HG02981 (cell line): ENCODE measurements around the gene ADAMTS6.

Experiments used
- ATAC-seq: cut with Tn5 transposase; IDR thresholded peaks from one replicate; pipeline ENCODE4 v1.9.1; 2021; ENCODE audit warnings: mild to moderate bottlenecking, moderate library complexity; ENCODE audit not compliant: unreplicated experiment

Gene ADAMTS6

DNA sequence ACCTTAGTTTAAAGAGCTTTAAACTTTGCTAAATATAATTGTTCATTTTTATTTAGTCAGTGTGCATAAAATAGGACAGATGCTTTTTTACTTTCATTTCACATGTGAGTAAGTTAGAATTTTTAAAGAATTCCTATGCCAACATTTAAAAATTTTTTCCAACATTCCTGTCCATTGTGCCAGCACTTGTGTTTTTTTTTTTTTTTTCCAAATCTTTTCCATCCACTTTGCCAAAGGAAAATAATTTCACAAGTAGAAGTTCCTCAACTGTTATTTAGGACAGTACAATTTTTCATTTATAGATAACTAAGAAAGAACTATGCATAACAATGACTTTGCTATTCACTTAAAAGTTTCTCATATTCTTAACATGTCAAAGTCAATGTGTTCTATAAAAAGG lies 189.5 kb downstream of the ADAMTS6 start:
- ATAC-seq, result no peak

DNA sequence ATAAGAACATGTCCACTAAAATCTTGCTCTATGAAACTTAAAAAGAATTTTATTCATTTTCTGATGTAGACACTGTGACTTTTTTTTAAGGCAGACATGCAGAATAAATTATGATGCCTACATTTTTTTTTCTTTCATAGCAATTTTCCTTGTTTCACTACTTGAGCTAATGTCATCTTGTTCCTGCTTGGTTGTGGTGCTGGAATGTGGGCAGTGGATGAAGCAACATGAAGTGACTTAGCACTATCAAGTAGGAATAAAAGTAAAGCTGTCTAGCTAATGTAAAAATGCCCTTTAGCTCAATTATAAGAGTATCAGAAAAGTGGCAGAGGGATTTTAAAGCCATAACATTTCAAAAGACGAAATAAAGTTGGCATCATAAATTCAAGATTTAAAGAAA lies 191.0 kb downstream of the ADAMTS6 start:
- ATAC-seq, result no peak

DNA sequence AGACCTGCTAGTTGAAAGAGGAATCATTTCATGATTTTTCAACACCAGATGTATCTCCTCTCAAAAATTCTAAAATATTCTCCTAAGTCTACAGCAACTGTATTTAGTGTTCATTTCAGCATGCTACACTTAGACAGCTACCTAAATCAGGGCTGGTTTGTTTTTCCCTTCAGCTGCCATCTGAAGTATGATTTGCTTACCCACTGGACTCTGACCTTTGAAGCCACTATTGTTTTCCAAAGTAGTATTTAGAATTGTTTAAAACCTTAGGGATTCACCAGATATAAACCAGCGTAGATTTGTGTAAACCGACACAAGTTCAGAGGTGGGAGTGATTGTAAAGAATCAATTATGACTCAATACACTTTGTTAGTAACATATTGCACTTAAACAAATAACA lies 193.1 kb downstream of the ADAMTS6 start:
- ATAC-seq, result no peak

DNA sequence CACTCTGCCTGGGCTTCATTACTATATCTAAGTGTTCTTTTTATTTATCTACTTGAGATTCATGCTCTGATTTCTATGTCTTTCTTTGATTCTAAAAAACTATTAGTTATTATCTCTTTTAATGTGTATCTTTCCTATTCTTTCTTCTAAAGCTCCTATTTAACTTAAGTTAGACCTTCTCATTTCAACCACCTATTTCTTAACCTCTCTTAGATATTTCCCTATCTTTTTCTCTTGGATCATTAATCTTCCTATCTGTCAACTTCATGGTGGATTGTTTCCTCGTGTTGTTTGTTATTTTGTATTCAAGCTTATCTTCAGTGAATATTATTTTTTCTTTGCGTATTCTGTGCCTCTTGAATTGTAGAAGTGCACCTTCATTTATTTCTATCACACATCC lies 202.1 kb downstream of the ADAMTS6 start:
- ATAC-seq, result no peak

DNA sequence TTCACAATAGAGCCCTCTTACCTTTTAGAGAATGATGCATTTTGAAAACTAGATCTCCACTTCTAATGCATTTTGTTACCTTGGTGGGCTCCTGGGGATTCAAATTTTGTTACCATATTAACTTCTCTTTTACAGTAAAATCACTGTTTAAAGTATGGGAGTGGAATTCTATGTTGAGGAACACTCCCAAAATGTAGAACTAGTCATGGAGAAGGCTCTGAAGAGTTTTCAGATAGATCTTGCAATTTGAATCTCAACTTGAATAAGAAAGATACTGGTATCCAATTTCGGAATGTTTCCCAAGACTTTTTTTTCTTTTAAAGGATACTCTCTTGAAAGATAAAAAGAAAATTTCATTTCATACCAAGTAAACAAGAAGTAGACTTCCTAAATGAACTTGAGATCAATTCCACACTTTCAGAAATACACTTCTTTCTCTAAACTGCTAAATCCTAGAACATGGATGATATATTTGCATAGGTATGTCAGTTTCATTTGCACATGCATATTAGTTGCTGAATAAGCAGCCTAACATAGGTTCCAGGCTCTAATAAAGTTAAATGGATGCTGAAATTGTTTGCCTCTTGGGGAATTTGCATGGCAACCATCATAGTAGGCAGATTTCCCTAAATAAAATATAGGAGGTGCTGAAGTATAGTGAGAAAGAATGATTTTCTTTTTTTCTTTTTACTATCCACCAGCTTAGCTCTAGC lies 205.4 kb downstream of the ADAMTS6 start:
- no peak for ATAC-seq

DNA sequence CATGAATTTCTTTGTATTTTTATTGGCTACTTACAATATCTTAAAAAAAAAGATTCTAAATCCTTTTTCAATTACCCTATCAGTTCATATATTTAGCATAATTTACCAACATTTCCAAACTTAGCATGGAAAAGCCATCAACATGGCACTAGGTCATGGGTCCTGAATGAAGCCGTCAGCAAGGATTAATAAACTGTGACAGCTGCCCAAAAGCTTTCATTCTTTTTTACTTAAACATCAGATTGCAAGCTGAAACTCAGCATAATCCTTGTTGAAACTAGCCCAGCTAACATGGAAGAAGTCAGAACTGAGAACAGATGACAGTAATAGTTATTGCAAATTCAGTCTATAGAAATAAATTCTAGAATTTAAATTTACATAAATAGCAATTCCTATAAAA lies 209.8 kb downstream of the ADAMTS6 start:
- ATAC-seq, result no peak

DNA sequence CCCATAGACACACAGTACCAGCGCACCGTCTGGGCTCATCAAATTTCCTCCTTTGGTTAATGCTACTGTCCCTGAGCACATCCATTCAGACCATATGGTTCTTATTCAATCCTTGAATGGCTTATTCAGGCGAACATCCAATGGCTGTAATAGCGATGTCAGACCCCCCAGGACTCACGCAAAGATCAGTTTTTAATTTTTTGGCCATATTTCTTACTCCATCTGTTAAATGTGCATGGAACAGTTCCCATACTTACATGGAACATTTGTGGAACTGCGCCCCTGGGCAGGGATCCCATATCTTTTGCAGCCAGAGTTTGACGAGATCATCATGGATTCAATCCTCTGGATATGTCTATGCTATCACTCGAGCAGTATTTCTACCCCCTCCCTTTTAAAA lies 213.2 kb downstream of the ADAMTS6 start:
- ATAC-seq, result no peak

DNA sequence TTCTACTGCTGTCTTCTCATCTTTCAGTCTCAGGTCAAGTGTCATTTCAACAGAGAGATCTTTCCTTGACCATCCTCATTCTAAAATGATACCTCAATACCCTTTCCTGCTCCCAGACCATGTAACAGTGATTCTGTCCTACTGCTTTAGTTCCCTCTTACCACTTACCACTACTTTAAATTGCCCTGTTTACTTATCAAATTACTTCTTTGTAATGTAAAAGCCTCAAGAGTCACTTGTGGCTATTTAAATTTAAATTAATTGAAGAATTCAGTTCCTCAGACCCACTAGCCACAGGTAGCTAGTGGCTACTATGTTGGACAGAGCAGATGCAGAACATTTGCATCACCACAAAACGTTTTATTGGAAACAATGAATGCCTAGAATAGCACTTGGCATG lies 217.3 kb downstream of the ADAMTS6 start:
- ATAC-seq, result no peak

DNA sequence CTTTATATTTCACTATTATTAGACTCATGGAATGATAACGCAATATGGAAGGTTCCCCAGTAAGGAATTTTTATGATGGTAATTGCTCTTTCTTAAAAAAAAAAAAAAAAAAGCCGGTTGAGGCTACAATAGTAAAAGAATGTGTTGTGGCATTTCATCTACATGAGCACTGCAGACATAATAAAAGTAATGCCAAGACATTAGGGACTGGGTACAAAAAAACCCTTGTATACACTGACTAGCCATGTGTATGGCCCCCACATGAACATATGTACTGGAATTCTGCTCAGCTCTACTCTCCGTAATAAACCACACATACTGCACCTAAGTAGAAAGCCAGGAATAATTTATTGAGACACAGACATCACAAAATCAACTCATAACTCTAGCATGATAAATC lies 218.4 kb downstream of the ADAMTS6 start:
- no peak for ATAC-seq

DNA sequence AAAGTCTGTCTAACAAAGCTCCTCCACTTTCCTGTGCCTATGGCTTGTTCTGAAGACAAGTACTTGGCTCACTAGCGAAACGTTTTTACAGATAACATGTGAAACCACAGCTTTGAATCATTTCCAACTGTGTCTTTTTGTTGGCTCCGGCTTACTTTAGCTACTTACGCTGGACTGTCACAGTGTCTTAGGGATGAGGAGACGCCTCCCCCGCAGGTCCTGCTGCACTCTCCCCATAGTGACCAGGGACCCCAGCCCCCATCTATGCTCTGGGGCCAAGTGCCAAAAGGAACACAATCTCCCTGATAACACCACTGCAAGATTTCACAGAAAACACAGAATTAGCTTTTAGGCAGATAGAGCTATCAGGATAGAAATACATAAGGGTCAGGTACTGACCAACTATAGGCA lies 219.1 kb downstream of the ADAMTS6 start:
- ATAC-seq, result no peak

DNA sequence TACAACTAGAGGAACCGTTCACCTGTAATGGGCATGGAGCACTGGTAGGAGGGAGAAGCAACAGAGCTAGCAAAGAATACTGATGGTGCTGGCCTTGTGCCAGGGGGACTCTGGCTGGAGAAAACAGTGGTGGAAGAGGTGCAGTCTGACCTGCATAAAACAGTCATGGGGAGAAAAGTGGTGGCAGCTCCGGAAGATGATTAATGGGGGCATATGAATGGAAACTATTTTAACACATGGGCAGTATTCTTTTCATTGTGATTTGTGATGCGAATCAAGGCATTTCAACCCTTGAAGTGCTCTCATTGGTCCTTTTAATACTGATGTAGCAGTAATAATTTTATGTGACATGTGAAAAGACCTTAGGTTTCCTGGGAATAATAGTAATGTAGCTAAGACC lies 219.6 kb downstream of the ADAMTS6 start:
- no peak for ATAC-seq

DNA sequence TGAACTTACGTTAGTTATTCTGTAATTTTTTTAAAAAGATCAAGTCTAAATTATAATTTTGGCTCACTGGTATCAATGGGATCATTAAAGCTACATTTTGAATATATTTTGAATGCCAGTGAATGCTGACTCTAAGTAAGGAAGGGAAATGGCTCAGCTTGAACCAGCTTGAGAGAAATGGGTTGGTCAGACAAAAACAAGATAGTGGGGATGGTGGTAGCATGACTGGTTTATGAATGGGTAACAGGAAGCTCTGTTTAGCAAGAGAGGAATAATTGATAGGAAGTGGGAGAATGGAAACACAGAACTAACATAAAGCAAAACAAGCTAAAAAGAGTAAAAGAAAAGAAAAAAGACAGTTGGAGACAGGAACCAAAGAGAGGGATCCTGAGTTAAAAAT lies 220.2 kb downstream of the ADAMTS6 start:
- ATAC-seq, result no peak

DNA sequence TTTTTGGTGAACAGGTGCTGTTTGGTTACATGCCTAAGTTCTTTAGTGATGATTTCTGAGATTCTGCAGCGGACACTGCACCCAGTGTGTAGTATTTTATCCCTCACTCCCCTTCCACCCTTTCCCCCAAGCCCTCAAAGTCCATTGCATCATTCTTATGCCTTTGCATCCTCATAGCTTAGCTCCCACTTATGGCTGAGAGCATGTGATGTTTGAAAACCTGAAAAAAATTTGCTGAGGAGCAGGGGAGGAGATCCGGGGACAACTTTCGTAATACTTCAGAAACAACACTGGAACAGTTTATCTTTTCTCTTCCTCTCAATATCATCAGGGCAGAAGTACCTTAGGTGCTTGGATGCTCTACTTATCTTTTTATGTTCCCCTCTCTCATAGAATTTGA lies 226.4 kb downstream of the ADAMTS6 start:
- no peak for ATAC-seq

DNA sequence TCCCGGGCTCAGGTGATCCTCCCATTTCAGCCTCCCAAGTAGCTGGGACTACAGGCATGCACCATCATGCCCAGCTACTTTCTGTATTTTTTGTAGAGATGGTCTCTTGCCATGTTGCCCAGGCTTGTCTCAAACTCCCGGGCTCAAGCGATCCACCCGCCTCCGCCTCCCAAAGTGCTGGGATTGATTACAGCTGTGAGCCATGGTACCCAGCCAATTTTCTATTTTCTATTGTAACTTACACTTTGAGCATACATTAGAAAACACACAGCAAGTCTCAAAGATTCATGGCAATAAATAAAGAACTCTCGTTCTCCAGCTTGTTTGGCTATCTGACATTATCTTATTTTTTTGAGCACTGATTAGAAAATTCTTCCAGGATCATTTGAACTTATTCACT lies 228.7 kb downstream of the ADAMTS6 start:
- ATAC-seq, result no peak

DNA sequence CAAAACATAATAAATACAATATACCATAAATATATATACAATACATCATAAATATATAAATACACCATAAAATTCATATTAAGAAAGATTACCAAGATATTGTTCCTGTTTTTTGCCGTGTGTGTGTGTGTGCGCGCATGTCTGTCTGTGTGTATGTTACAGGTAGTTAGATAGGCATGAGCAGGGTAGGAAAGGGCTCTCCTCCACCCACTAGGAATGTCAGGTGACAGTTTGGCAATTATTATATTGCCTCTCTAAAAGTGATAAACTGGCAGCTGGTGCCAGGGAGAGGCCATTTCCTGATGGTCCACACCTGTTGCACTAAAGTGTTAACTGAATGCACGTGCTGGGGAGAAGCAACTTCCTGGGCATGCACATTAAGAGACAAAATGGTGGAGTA lies 232.8 kb downstream of the ADAMTS6 start:
- no peak for ATAC-seq

DNA sequence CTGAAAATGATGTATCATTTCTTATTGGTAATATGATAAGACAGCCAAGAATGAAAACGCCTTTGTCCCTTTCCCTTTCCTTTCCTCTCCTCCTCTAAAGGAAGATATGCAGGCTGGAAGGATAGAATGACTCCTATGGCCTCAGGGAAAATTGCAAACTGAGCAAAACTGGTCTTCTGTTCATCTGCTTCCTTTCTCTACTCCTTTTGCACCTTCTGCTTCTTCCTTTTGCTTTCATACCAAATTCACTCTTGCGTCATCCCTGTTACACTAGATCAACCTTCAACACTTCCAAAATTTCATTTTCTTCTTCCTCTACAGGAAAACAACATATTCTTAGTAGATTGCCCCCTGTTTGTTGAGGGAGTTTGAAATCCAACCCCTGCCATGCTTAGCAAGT lies 234.1 kb downstream of the ADAMTS6 start:
- ATAC-seq, result no peak

DNA sequence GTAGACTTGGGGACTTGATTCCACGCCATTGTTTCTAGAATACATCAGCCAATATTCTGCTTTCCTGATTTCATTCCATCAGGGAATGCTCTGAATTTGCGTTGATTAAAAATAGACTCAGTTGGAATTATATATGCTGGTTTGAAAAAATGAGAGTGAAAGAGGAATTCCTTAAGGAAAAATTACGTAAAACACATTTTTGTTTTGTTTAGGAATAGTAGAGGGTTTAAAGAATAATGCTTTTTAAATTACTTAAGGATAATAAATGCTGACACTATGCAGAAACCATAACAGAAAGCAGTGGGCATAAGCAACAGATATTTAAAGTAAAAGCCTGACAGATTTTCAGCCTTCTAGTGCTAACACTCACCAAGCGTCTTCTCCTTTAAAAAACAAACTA lies 235.0 kb downstream of the ADAMTS6 start:
- ATAC-seq, result no peak

DNA sequence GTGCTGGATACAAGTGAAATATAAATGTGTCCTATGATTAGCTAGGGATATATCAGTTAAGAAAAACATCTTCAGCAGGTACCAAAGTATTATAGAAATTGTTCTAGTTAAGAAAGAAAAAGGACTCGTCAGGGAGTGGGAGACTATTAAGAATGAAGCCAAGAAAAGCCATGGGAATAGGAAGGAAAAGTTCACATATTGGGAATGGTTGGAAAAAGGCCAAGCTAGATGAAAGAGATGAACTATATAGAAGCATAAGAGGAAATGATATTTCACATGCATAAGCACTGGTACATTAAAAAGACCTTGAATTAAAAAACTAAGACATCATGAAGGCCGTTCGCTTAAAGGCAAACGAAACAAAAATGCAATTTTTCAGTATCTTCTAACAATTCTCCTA lies 237.7 kb downstream of the ADAMTS6 start:
- ATAC-seq, result no peak

DNA sequence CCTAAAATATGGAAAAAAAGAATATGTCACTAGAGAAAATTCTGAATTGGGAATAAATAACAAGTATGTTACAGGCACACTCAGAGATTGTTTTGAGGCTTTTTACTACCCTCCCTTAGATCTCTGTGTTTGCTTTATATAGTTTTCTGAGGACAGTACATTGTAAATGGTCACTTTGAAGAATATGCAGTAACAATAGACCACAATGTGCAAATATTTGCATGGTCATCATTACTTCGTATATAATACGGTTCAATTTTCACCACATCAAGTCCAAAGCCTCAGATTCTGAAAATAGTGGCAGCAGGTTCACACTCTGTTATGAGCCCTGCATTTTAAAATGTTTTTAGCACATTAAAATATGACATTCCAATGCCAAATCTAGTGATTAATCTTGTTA lies 238.6 kb downstream of the ADAMTS6 start:
- no peak for ATAC-seq

DNA sequence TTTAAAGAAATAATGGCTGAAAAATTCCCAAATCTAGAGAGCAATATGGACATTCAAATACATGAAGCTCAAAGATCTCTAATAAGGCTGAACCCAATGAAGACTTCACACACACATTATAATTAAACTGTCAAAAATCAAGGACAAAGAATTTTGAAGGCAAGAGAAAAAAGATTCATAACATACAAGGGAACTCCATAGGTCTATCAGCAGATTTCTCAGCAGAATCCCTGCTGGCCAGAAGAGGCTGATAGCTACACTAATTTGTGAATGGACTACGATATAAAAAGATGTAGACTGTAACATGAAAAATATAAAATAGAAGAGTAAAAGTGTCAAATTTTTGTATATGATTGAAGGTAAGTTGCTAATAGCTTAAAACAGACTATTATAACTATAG lies 251.9 kb downstream of the ADAMTS6 start:
- ATAC-seq, result no peak

DNA sequence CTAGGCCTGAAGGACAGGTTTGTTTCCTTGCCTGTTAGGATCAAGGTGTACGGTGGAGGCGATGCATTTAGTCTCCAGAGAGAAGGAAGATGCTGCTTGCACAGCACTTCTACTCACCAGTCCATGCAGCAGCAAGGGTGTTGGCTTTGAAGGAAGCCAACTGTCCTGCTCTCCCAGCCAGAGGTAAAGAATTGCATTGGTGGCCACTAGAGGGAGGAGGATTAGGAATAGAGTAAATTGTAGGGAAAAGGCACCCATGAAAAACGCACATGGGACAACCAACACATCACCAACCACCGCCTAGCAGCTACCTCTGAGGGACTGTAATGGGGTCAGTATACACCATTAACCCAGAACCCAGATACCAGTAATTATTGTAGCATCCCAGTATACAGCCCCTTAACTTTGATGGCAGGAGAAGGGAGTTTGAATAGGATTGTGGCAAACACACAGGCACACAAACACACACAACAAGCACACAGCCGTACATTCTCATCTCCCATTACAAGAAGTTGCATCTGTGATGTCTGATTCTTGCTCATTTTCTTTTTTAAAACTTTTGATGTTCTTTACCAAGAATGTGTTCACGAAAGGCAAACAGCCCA lies 267.7 kb downstream of the ADAMTS6 start:
- no peak for ATAC-seq

DNA sequence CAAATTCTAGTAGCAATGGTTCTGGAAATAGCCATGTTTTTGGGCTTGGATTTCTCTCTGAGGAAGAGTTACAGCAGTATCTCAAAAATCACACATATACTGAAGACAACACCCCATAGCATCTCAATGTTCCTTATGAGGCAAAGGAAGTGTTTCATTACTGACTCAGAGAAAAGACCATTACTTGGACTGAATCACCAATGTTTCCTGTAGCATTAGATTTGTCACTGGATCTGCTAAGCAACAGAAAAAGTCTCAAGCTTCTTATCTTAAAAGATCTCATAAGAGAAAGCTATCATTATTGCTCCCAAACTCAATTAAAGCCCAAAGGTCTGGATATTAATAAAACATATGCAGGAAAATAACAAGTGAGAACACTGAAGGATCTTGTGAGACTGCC lies 272.4 kb downstream of the ADAMTS6 start:
- ATAC-seq, result no peak

DNA sequence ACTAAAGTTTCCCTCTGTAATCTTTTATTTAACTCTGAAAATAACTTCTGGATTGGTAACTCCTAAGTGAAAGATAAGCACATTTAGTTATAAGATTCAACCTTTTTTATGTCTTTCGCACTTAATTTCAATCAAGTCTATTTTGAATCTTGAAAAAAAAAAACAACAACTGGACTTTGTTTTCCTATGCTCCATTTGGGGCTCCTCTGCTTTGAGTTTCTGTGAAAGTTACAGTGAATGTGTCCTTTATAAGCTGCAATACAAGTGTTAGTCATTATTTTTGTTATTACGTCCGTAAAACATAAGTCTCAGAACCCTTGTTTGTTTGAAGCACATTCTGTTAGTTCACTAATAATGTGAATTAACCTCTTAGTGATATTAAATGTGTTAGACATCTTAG lies 276.8 kb downstream of the ADAMTS6 start:
- no peak for ATAC-seq
